Loucy (cell line): ENCODE results near the gene KIAA0753.

Source experiments
- H2AFZ ChIP-seq: fragments of 200-600 bp; sonication (generic); 2 replicates; pipeline ENCODE4 v1.6.0; 2016; ENCODE audit warnings: antibody characterized with exemption, mild to moderate bottlenecking, low read length, moderate library complexity
- H3F3A ChIP-seq: fragments of 200-600 bp; 2 replicates; pipeline ENCODE4 v1.6.0; 2016; ENCODE audit warnings: antibody characterized with exemption, low read depth, mild to moderate bottlenecking
- H3K27me3 ChIP-seq: fragments of 200-600 bp; sonication (generic); 2 replicates; pipeline ENCODE4 v1.6.1; 2014; ENCODE audit warnings: low read length, mild to moderate bottlenecking; ENCODE audit not compliant: insufficient read depth, poor library complexity, severe bottlenecking
- H3K36me3 ChIP-seq: fragments of 200-600 bp; sonication (generic); 2 replicates; pipeline ENCODE4 v1.6.1; 2016; ENCODE audit warnings: low read length; ENCODE audit not compliant: insufficient read depth
- H3K4me1 ChIP-seq: fragments of 200-600 bp; sonication (generic); 2 replicates; pipeline ENCODE4 v1.5.1; 2014; ENCODE audit warnings: low read length, mild to moderate bottlenecking; ENCODE audit not compliant: insufficient read depth, poor library complexity, severe bottlenecking
- H3K4me2 ChIP-seq: fragments of 200-600 bp; sonication (generic); 2 replicates; pipeline ENCODE4 v1.6.0; 2014; ENCODE audit warnings: antibody characterized with exemption, low read length, low read depth, mild to moderate bottlenecking; ENCODE audit not compliant: poor library complexity, severe bottlenecking
- H3K4me3 ChIP-seq: fragments of 200-600 bp; sonication (generic); 2 replicates; pipeline ENCODE4 v1.5.1; 2014; ENCODE audit warnings: low read length, mild to moderate bottlenecking, mixed read lengths; ENCODE audit not compliant: poor library complexity, severe bottlenecking
- H3K79me2 ChIP-seq: fragments of 200-600 bp; sonication (generic); 2 replicates; pipeline ENCODE4 v1.6.1; 2014; ENCODE audit warnings: low read length; ENCODE audit not compliant: insufficient read depth
- H3K9ac ChIP-seq: fragments of 200-600 bp; sonication (generic); 2 replicates; pipeline ENCODE4 v1.6.0; 2014; ENCODE audit warnings: mild to moderate bottlenecking, low read depth, low read length, moderate library complexity; ENCODE audit not compliant: poor library complexity, severe bottlenecking
- H3K9me2 ChIP-seq: fragments of 200-600 bp; sonication (generic); replicated peaks from 2 replicates; pipeline ENCODE4 v1.6.1; 2016; ENCODE audit warnings: low read depth, low read length, mixed read lengths
- H3K9me3 ChIP-seq: fragments of 200-600 bp; sonication (generic); 2 replicates; pipeline ENCODE4 v1.6.1; 2014; ENCODE audit warnings: mild to moderate bottlenecking, antibody characterized with exemption, low read length, low read depth; ENCODE audit not compliant: insufficient read depth
- H4K20me1 ChIP-seq: fragments of 200-600 bp; sonication (generic); 2 replicates; pipeline ENCODE4 v1.6.0; 2014; ENCODE audit warnings: antibody characterized with exemption, low read length, mild to moderate bottlenecking; ENCODE audit not compliant: insufficient read depth, poor library complexity, severe bottlenecking
- CTCF ChIP-seq: fragments of 200-600 bp; sonication (generic); conservative IDR thresholded peaks from 2 replicates; pipeline ENCODE4 v1.5.1; 2014; ENCODE audit warnings: mild to moderate bottlenecking, antibody characterized with exemption, low read length
- EZH2phosphoT487 ChIP-seq: fragments of 200-600 bp; IDR thresholded peaks from 2 replicates; pipeline ENCODE4 v1.6.1; 2018; ENCODE audit warnings: antibody characterized with exemption, mild to moderate bottlenecking, moderate library complexity, borderline replicate concordance

KIAA0753 gene

GRCh38 chr17:6572972-6573370 lies 67.5 kb downstream of the KIAA0753 start:
- no peaks in the 10 kb centered on the region for H3F3A ChIP-seq
- no peak overlapping the region for H3K9ac ChIP-seq
- no peaks in the 10 kb centered on the region for H3K9me2 ChIP-seq
- H3K4me2 ChIP-seq, result no peak overlapping the region
- no peaks in the 10 kb centered on the region for H3K27me3 ChIP-seq
- no peaks in the 10 kb centered on the region for H4K20me1 ChIP-seq
- no peaks in the 10 kb centered on the region for H3K79me2 ChIP-seq
- peaks cover 4% of the 10 kb centered on the region; the same call in 1 of the 2 replicates for H3K36me3 ChIP-seq
- TF ChIP-seq CTCF (no peak), EZH2phosphoT487 (no peak)
- H3K9me3 ChIP-seq, result no peaks in the 10 kb centered on the region
- H3K4me3 ChIP-seq, result no peak overlapping the region
- H2AFZ ChIP-seq, result no peak overlapping the region
- H3K4me1 ChIP-seq, result no peaks in the 10 kb centered on the region

- Histone ChIP-seq H3K36me3 (no peaks in the 10 kb centered on the region), H3K4me3 (no peak overlapping the region), H3K9me3 (no peaks in the 10 kb centered on the region), H3F3A (no peaks in the 10 kb centered on the region), H3K27me3 (no peaks in the 10 kb centered on the region), H3K9ac (no peak overlapping the region), H2AFZ (no peak overlapping the region), H3K4me1 (no peaks in the 10 kb centered on the region), H4K20me1 (no peaks in the 10 kb centered on the region), H3K4me2 (no peak overlapping the region), H3K9me2 (no peaks in the 10 kb centered on the region), H3K79me2 (no peaks in the 10 kb centered on the region)
- TF ChIP-seq CTCF (no peak), EZH2phosphoT487 (no peak)
Measured at GRCh38 chr17:6571452-6571781, 69.1 kb downstream of the KIAA0753 start.

- Histone ChIP-seq H3K79me2 (no peaks in the 10 kb centered on the region), H3K9ac (no peak overlapping the region), H3K9me2 (no peaks in the 10 kb centered on the region), H3F3A (no peaks in the 10 kb centered on the region), H2AFZ (no peak overlapping the region), H3K4me1 (no peaks in the 10 kb centered on the region), H4K20me1 (no peaks in the 10 kb centered on the region), H3K4me2 (no peak overlapping the region), H3K36me3 (no peaks in the 10 kb centered on the region), H3K9me3 (no peaks in the 10 kb centered on the region), H3K4me3 (no peak overlapping the region), H3K27me3 (no peaks in the 10 kb centered on the region)
- no peak for TF ChIP-seq CTCF
Measured at GRCh38 chr17:6570731-6571451, 69.6 kb downstream of the KIAA0753 start.
